Upper lobe of right lung (tissue), 1 donor: ENCODE measurements around the gene IMMP2L. TPM values are rescaled to one million over a fixed set of nuclear protein-coding genes. Genes with fewer than 3 reads are reported as not detected.

Experiments used
- ATAC-seq: fragments of 200-7000 bp; cut with Tn5 transposase; one replicate; pipeline ENCODE4 v1.9.1; 2020; ENCODE audit warnings: mild to moderate bottlenecking, moderate library complexity
- DNase-seq: peaks from one replicate; pipeline ENCODE4 v3.0.0-alpha.2; 2020
- H3K27ac ChIP-seq: fragments of 200-600 bp; one replicate; pipeline ENCODE4 v1.8.0; 2022
- H3K27me3 ChIP-seq: fragments of 200-600 bp; one replicate; pipeline ENCODE4 v1.8.0; 2022; ENCODE audit warnings: mild to moderate bottlenecking
- H3K36me3 ChIP-seq: fragments of 200-600 bp; one replicate; pipeline ENCODE4 v1.8.0; 2022
- H3K4me1 ChIP-seq: fragments of 200-600 bp; one replicate; pipeline ENCODE4 v1.8.0; 2022
- H3K4me3 ChIP-seq: fragments of 200-600 bp; one replicate; pipeline ENCODE4 v1.8.0; 2022; ENCODE audit warnings: mild to moderate bottlenecking
- H3K9me3 ChIP-seq: fragments of 200-600 bp; one replicate; pipeline ENCODE4 v1.8.0; 2022
- intact Hi-C: fragments of 100-400 bp; cut with DNase I; formaldehyde crosslinking; loops from one replicate; pipeline ENCODE4 v1.11.0; 2022
- total RNA-seq: library from RNA; stranded (reverse); fragmentation: NEBNext Ultra II Directional; extraction: Animal tissue kit (Norgen Biotek cat#: 25700); gene quantifications from one replicate; pipeline ENCODE4 v1.2.1, GENCODE V29; 2021
- TF ChIP-seq, protein P1 (sequence below): fragments of 200-600 bp; IDR thresholded peaks from one replicate; pipeline ENCODE4 v1.8.0; 2022; ENCODE audit warnings: antibody characterized with exemption
- donor health status: DM: no; HTN: yes; CAD: no; lungs with severe emphysema.

IMMP2L gene
- total RNA-seq, 1 donor from 2014 or later, result 22.0 TPM

DNA sequence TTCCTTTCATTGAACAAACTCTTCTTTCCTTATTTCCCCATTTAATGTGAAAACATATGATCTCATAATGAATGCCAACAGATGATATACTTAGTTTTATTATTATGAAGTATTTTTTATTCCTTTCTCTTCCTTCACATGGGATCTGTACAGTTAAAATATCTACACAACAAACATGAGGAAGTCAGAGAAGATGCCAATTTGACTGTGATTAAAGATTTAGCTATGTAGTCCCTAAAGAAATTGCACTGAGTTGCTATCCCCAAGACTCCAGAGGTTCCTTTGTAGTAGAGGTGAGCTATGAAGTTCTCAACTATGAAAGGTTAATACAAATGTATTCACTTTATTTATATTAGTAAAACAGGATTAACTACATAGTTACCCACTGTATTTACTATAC, 532.0 kb downstream of the IMMP2L start:
- intact Hi-C loops, result no loop called here
- no peak for DNase-seq
- H3K36me3 ChIP-seq, result no peaks in the 10 kb centered on the region
- H3K4me3 ChIP-seq, result no peak overlapping the region
- no peaks in the 10 kb centered on the region for H3K9me3 ChIP-seq
- ATAC-seq, result no peak
- H3K27ac ChIP-seq, result no peak overlapping the region
- peaks cover 7% of the 10 kb centered on the region for H3K4me1 ChIP-seq
- no peaks in the 10 kb centered on the region for H3K27me3 ChIP-seq
- TF ChIP-seq, protein P1, sequence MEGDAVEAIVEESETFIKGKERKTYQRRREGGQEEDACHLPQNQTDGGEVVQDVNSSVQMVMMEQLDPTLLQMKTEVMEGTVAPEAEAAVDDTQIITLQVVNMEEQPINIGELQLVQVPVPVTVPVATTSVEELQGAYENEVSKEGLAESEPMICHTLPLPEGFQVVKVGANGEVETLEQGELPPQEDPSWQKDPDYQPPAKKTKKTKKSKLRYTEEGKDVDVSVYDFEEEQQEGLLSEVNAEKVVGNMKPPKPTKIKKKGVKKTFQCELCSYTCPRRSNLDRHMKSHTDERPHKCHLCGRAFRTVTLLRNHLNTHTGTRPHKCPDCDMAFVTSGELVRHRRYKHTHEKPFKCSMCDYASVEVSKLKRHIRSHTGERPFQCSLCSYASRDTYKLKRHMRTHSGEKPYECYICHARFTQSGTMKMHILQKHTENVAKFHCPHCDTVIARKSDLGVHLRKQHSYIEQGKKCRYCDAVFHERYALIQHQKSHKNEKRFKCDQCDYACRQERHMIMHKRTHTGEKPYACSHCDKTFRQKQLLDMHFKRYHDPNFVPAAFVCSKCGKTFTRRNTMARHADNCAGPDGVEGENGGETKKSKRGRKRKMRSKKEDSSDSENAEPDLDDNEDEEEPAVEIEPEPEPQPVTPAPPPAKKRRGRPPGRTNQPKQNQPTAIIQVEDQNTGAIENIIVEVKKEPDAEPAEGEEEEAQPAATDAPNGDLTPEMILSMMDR, result no peak

DNA sequence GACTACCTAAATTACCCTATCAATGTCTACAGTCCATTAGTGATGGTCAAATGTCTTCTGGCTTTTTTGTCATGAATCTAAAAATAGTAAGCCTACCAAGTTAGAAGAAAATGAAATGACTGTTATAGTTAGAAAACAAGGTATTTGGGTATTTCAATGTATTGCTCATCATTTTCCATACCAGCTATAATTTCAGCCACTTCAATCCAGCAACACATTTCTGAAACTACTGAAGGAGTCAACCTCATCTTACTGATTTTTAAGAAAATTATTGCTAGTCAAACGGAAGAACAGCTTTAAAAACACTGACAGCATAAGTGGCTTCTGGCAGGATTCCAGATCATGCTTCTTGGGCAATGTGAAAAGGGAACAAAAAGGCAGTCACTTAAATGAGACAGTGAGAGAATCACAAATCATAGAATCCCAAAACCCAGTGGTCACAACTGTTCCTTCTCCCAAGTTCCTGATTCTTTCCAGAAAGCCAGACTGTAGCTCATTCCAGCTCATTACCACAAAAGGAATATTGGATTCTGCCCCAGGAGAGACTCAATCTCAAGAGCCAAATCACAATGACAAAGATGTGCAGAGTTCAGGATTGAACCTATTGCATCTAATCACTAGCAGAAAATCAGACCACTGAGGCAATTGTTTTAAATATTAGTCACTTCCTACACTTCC, 532.6 kb downstream of the IMMP2L start:
- no peaks in the 10 kb centered on the region for H3K27me3 ChIP-seq
- H3K9me3 ChIP-seq, result no peaks in the 10 kb centered on the region
- H3K27ac ChIP-seq, result no peak overlapping the region
- no peaks in the 10 kb centered on the region for H3K36me3 ChIP-seq
- H3K4me1 ChIP-seq, result peaks cover 7% of the 10 kb centered on the region
- intact Hi-C loops, result no loop called here
- no peak overlapping the region for H3K4me3 ChIP-seq
- TF ChIP-seq, protein P1, result no peak
- DNase-seq, result no peak
- no peak for ATAC-seq

DNA sequence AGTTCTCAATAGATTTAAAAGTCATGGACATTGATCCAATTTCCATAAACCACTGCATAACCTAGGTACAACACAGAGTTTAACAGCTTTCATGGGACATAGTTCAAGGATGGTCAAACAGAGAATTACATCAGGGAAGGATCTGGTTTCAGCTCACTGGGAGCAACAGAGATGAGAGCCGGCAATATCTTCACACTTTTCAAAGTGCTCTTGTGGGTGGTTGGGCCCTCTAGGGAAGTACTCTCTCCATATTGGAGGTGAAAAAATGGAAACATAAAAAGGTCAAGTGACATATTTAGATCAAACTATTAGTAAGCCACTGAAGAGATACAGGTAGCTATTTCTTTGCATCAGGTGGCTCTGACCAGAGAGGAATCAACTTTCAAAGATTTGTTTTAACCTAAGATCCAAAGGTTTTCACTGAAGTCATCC, 533.1 kb downstream of the IMMP2L start:
- TF ChIP-seq, protein P1, result no peak
- H3K27me3 ChIP-seq, result no peaks in the 10 kb centered on the region
- H3K4me1 ChIP-seq, result peaks cover 7% of the 10 kb centered on the region

DNA sequence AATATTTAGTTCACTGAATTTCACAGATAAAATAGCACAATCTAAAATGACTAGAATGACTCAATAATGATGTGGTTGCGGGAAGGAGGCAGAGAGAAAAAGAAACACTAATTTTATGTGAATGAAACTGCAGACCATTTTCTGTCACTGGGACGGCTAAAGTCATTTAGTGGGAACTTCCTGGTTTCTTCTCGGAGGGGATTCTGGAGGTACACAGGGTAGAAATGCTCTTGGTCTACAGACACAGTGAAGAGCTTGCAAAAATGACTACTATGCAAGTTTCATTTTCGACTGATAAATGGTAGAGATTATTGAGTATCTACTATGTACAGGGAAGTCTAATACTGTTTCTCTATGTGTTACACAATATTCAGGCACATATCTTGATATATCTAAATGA, 534.9 kb downstream of the IMMP2L start:
- TF ChIP-seq, protein P1, result no peak
- DNase-seq (no peak), ATAC-seq (no peak)
- Histone ChIP-seq H3K36me3 (no peaks in the 10 kb centered on the region), H3K4me3 (no peak overlapping the region), H3K9me3 (no peaks in the 10 kb centered on the region), H3K27ac (no peak overlapping the region), H3K4me1 (peaks cover 7% of the 10 kb centered on the region), H3K27me3 (no peaks in the 10 kb centered on the region)
- intact Hi-C loops, result no loop called here

More for the DNA sequence above, 533.1 kb downstream of the IMMP2L start:
- H3K27ac ChIP-seq, result no peak overlapping the region
- no peak for ATAC-seq
- no peak overlapping the region for H3K4me3 ChIP-seq
- intact Hi-C loops, result no loop called here
- H3K9me3 ChIP-seq, result no peaks in the 10 kb centered on the region
- DNase-seq, result no peak
- no peaks in the 10 kb centered on the region for H3K36me3 ChIP-seq

DNA sequence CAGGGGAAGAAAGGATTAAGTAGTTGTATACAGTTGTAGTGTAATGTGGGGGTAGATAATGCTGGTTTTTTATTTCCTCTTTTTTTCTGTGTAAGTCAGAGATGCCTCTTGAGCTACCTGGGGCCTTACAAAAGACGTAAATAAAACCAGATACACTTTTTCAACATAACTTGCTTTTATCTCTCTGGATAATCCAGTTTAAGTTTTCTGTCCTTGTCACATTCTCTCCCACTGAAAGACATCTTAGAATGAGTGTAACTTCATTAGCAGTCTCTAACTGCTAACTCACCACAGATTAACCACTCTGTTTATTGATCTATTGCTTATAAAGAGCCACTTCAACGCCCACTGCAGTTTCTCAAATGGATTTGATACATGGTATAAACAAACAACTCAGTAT, 535.5 kb downstream of the IMMP2L start:
- TF ChIP-seq, protein P1, result no peak
- Histone ChIP-seq H3K9me3 (no peaks in the 10 kb centered on the region), H3K4me1 (peaks cover 7% of the 10 kb centered on the region), H3K27ac (no peak overlapping the region), H3K4me3 (no peak overlapping the region), H3K27me3 (no peaks in the 10 kb centered on the region), H3K36me3 (no peaks in the 10 kb centered on the region)
- DNase-seq (no peak), ATAC-seq (no peak)
- intact Hi-C loops, result no loop called here

DNA sequence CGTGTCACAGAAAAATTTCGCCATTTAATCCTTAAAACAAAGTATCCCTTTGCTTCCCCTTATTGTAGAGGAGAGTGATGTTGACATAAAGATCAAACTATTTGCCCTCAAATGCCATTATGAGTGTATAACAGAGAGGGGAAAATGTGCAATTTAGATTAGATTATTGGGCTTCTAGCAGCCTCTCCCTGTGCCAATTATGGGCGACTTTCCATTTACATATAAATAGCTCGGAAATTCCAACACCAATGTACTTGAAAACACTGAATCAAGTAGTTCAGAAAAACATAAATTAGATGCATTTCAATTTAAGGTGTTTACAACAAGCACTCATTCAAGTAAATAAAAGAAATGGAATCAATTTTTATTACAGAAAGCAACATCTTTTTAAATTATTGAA, 535.9 kb downstream of the IMMP2L start:
- Histone ChIP-seq H3K27ac (no peak overlapping the region), H3K4me1 (peaks cover 7% of the 10 kb centered on the region), H3K9me3 (no peaks in the 10 kb centered on the region), H3K36me3 (no peaks in the 10 kb centered on the region), H3K27me3 (no peaks in the 10 kb centered on the region), H3K4me3 (no peak overlapping the region)
- intact Hi-C loops, result no loop called here
- DNase-seq (no peak), ATAC-seq (no peak)
- TF ChIP-seq, protein P1, result no peak
